GM12874 (cell line): Measurements from ENCODE around the gene MSGN1.

ENCODE experiments used
- TF ChIP-seq, protein P1 (sequence below): IDR thresholded peaks from 2 replicates; pipeline ENCODE4 v1.5.1; 2011; ENCODE audit warnings: low read depth, mild to moderate bottlenecking, control low read depth, low read length, moderate library complexity; ENCODE audit not compliant: insufficient read depth

MSGN1 gene

DNA sequence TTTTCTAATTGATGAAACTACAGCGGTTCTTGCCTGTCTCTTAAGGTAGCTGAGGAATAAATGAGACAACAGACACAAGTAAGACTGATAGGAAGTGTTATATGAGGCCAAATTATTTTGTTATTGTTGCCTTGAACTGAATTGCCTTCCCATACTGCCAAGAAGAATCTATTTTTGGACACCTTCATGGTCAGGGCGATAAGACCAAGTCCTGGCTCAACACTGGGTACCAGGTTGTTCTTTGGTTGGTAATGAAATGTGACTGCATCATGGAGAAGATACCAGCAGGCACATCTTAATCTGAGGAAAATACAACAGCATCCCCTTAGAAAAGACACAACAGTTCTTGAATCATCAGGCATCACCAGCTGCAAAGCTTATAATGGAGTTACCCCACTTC lies 23.7 kb downstream of the MSGN1 start:
- TF ChIP-seq, protein P1, sequence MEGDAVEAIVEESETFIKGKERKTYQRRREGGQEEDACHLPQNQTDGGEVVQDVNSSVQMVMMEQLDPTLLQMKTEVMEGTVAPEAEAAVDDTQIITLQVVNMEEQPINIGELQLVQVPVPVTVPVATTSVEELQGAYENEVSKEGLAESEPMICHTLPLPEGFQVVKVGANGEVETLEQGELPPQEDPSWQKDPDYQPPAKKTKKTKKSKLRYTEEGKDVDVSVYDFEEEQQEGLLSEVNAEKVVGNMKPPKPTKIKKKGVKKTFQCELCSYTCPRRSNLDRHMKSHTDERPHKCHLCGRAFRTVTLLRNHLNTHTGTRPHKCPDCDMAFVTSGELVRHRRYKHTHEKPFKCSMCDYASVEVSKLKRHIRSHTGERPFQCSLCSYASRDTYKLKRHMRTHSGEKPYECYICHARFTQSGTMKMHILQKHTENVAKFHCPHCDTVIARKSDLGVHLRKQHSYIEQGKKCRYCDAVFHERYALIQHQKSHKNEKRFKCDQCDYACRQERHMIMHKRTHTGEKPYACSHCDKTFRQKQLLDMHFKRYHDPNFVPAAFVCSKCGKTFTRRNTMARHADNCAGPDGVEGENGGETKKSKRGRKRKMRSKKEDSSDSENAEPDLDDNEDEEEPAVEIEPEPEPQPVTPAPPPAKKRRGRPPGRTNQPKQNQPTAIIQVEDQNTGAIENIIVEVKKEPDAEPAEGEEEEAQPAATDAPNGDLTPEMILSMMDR = no peak

DNA sequence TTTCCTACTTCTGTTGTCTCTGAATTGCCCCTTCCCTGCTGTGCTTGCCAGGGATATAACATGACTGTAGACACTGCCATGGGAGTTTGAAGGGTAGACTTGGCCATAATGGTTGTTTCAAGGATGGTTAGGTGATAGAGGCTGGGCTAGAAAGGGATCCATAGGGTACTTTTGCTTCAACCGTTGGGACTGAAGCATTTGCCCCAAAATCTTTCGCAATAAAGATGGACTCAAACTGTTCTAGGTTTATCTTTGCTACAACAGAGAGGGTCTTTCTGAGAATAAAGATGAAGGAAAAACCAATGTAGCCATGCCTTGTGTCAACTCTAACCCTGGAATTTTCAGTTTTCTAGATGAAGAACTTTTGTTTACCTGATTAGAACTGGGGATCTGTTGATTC lies 27.2 kb downstream of the MSGN1 start:
- TF ChIP-seq, protein P1 = no peak

DNA sequence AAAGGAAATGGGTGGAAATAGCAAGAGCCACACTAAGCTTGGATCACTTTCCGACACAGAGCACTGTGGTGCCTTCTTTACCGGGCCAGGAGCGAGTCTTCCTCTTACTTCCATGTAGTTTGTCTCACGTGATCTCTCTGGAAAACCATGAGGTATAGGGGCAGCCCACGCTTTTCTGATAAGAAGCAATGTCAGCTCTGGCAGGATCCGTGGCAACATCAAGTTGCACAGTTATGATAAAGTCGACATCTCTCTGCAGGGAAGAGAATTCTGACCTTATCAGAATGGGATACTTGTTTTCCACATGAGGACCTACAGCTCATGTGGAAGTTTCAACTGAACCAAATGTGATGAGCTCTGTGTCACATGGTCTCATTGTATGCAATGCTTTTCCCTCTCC lies 29.5 kb downstream of the MSGN1 start:
- TF ChIP-seq, protein P1 = no peak

DNA sequence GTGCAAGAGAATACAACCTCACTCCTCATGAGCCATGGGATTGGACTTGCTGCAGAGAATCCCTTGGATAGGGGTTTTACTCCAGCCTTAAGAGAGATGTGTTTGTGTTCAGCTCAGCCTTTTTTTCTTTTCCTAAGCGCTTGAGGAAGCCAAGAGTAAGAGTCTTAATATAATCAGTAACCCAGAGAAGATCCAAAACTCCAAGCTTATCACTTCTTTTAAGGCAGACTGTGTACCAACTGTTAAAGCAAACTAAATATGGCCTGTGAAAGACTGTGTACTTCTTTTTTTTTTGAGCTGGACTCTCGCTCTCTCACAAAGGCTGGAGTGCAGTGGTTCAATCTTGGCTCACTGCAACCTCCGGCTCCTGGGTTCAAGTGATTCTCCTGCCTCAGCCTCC lies 30.4 kb downstream of the MSGN1 start:
- TF ChIP-seq, protein P1 = no peak

DNA sequence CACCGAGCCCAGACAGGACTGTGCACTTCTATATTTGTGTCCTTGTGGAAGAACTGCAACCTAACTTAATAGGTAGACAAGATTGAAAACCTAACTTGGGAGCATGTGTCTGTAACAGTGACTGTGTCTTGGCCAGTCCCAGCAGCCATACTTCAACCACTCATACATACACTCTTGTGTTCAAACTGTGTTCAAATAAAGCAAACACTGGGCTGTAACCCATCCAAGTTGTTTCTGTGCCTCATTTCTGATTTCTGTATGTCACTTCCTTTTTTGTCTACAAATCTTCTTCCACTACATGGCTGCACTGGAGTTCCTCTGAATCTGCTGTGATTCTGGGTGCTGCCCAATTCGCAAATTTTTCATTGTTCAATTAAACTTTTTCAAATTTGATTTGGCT lies 31.0 kb downstream of the MSGN1 start:
- TF ChIP-seq, protein P1 = no peak

DNA sequence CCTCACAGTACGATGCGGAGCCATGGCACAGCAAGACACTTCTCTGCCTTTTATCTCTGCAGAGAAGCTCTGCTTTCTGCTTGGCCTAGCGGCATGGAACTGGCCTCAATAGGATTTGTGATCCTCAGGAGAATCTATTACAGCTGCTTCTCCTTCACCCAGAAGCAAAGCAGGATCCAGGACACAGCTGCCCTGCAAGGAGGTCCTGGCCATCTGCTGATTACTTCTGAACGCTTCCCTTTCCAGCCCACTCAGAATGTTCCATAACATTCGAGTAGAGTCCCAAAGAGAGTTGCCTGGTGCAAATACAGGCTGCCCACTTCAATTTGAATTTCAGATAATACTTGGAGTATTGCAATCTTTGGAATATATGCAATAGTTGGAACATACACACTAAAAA lies 33.0 kb downstream of the MSGN1 start:
- TF ChIP-seq, protein P1 = no peak

DNA sequence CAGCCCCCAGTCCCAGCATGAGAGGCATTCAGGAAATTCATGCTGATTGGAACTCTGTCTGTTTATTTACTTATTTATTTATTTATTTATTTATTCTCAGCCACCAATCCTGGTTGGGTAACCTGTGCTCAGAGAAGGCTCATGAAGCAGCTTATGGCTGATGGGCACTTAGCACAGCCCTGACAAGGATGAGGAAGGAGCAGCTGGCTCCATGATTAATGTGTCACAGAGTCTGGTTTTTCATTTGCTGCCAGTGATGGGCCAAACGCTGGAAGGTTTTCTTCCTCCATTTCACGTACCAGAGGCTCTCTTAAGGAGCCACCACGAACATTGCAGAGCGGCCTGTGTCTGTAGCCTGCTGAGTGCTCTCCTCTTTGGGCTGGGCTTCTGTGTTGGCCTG lies 33.9 kb downstream of the MSGN1 start:
- TF ChIP-seq, protein P1 = no peak
